Activated CD4-positive, alpha-beta T cell treated with anti-CD3 and anti-CD28 coated beads for 24 hours (primary cell): ENCODE results near the gene MYO5B.
"Not testable (repeated sequence)": the region's sequence is repeated elsewhere in the genome, so short reads cannot be mapped to it uniquely, and the experiment has no call there.

Source experiments
- DNase-seq, 2 donors: peaks; one replicate each; pipeline ENCODE4 v3.0.0-alpha.2; 2020; ENCODE audit warnings: low read depth in 2 of 2

MYO5B gene

DNA sequence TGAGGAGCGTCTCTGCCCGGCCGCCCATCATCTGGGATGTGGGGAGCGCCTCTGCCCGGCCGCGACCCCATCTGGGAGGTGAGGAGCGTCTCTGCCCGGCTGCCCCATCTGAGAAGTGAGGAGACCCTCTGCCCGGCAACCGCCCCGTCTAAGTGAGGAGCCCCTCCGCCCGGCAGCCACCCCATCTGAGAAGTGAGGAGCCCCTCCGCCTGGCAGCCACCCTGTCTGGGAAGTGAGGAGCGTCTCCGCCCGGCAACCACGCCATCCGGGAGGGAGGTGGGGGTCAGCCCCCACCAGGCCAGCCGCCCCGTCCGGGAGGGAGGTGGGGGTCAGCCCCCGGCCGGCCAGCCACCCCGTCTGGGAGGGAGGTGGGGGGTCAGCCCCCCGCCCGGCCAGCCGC lies 395.1 kb downstream of the MYO5B start:
- not testable (repeated sequence) for DNase-seq

DNA sequence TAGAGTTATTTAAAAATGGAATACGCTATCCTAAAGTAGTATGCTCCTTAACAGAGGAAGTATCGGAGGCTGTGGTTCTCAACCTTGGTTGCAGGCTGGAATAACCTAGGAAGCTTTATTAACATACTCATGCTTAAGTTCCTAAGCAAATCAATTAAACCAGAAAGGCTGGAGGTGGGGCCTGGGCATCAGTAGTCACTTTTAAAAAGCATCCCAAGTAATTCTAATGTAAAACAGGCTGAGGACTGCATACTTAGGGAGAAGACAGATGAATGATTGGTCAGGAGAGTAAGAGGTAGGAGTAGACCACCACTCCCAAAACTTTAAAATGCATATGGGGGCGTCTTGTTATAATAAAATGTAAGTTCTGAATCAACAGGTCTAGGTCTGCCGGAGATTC lies 396.9 kb downstream of the MYO5B start:
- DNase-seq = no peak

GRCh38 chr18:49795612-49796552 lies 399.1 kb downstream of the MYO5B start:
- no peak for DNase-seq

- no peak for DNase-seq
These were observed 400.2 kb downstream of the MYO5B start for GRCh38 chr18:49794743-49795142.

- DNase-seq = not testable (repeated sequence)
These were observed 405.3 kb downstream of the MYO5B start for GRCh38 chr18:49789560-49790134.

DNA sequence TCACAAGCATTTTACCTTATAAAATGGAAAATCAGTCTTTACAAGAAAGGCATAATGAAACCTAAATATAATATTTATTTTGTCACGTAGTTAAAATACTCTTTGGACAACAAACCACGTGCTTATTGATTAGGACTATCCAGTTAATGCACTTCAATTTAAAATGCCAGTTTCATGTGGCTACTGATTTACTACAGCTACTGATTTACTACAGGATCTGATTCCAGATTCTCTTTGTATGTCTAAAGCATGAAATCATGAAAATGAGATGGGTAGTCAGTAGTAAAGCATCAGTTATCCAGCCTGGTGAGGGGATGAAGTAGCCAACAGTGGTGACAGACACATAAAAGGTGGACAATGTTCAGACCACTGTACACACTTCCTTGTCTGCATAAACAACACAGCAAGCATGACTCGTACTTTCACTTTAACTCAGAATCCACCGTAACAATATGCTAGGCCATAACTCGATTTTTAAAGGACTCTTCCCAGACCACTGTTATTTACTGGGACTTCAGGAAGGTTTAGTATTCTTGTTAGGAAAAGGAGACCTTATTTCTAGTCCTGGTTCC lies 406.5 kb downstream of the MYO5B start:
- DNase-seq = no peak

DNA sequence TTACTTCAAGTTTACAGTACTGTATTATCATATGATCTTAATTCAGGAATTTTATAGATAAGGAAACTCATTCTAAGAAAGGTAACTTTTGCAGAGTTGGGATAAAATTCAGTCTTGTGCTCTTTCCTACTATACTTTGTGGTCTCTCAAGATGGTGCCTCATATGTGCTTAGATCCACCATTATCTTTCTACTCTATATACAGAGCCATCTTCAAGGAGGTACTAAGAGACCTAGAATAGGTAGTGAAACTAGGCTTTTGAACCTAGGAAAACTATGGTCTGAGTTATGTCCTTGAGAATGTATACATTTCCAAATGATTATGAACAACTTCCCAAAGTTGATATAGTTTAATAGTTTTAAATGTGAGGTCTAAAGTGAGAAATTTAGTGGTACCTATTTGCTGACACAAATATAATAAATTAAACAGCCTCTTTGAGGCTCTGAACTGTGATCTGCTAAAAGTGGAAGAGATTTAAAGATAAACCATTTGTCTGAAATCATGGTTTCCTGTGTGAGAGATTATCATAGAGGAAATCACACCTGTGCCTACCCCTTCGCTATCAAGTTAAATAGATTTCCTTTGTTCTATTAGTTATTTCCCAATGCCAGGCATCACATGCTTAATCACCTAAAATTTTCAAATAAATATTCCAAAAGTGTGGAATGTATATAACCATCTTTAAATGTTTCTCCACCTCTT lies 408.8 kb downstream of the MYO5B start:
- no peak for DNase-seq

DNA sequence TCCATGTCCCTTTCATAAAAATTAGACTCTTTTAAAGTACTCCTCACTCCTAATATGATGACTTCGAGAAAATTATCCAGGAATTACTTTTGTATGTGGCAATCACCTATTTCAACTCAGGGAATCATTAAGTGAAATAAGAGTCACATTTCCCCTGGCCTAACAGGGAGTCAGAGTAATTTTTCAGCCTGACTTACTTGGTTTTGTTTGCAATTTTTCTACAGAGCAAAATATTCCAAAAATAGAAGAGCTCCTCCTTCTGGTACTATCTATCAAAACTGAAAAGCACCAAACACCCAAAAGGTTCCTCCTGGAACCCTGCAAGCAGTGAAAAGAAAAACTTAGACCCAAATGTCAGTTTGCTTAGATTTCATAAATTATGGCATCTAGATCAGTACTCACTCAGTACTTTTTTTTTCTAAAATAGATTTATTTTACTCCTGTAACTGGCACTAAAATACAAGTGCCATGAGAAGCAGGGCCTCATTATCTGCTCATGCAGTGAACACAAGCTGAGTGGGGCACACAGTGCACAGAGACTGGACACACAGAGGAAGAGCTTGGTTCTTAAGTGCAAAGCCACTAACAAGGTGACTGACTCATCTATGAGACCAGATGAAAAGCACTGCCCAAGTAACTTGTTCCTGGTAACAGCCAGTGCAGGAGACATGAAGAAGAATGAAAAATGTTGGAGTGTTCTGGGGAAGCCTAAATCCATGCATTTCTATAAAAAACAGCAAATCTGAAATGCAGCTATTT lies 410.3 kb downstream of the MYO5B start:
- DNase-seq = no peak

DNA sequence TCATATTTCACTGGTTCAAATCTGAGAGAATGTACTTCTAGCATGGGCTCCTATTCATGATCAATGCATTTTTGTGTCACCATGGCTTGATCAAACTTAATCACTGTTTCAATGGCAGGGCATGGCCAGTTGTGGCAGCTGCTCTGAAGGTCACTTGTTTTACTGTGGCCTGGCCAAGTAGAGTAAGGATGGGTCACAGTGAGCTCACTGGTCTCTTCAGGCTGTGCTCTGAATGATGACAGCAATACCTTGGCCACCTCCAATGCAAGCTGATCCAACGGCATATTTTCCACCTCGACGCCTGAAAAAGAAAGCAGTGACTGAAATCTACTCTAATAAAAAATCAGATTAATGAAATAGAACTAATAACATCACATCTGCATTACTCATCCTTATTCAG lies 411.3 kb downstream of the MYO5B start:
- DNase-seq = not testable (repeated sequence)

DNA sequence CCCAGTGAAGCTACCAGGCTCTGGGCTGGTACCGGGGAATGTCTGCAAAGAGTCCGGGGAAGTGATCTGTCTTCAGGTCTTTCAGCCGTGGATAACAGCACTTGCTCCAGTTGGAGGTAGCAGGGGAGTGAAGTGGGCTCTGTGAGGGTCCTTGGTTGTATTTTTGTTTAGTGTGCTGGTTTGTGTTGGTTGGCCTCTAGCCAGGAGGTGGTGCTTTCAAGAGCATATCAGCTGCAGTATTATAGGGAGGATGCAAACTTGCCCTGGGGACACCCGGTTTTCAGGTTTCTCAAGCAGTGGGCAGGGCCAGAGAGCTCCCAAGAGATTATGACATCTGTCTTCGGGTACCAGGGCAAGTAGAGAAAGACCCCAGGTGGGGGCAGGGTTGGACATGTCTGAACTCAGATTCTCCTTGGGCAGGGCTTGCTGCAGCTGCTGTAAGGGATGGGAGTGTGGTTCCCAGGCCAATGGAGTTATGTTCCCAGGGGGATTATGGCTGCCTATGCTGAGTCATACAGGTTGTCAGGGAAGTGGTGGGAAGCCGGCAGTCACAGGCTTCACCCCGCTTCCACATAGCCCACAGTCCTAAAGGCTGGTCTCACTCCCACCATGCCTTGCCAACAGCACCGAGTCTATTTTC lies 416.0 kb downstream of the MYO5B start:
- no peak for DNase-seq
